Epithelial cell of prostate (primary cell): Measurements from ENCODE around the gene SSBP4.

Experiments
- DNase-seq: peaks from one replicate; pipeline ENCODE4 v3.0.0-alpha.2; 2011; ENCODE audit warnings: low read depth, low spot score
- H3K27ac ChIP-seq: fragments of 450-650 bp; 2 replicates; pipeline ENCODE4 v1.5.1; 2017; ENCODE audit warnings: mild to moderate bottlenecking

Gene SSBP4

GRCh38 chr19:18480006-18480691 is 61.0 kb downstream of the SSBP4 start:
- DNase-seq = no peak
- peak overlapping the region; percentile 65 for H3K27ac ChIP-seq

GRCh38 chr19:18481505-18482222 is 62.5 kb downstream of the SSBP4 start:
- no peak overlapping the region for H3K27ac ChIP-seq
- DNase-seq = no peak

GRCh38 chr19:18483119-18483890 is 64.1 kb downstream of the SSBP4 start:
- DNase-seq = no peak
- no peak overlapping the region for H3K27ac ChIP-seq
